Mucosa of descending colon (tissue), 3 donors: ENCODE measurements around the gene DACH1. TPM values are rescaled to one million over a fixed set of nuclear protein-coding genes. Genes with fewer than 3 reads are reported as not detected.
A peak's percentile ranks its signal among the peaks of the same experiment; 100 is the strongest.

ENCODE experiments used
- ATAC-seq: fragments of 200-7000 bp; cut with Tn5 transposase; one replicate; pipeline ENCODE4 v1.9.1; 2020; ENCODE audit warnings: mild to moderate bottlenecking, moderate library complexity
- DNase-seq, 3 donors: peaks; one replicate each; pipeline ENCODE4 v3.0.0-alpha.2; 2020
- H3K36me3 ChIP-seq: fragments of 200-600 bp; one replicate; pipeline ENCODE4 v1.8.0; 2021; ENCODE audit warnings: low read depth, mild to moderate bottlenecking
- H3K4me1 ChIP-seq: fragments of 200-600 bp; one replicate; pipeline ENCODE4 v1.8.0; 2021; ENCODE audit warnings: low read depth, mild to moderate bottlenecking
- H3K4me3 ChIP-seq: fragments of 200-600 bp; one replicate; pipeline ENCODE4 v1.8.0; 2021; ENCODE audit warnings: mild to moderate bottlenecking
- H3K9me3 ChIP-seq: fragments of 200-600 bp; one replicate; pipeline ENCODE4 v1.8.0; 2021; ENCODE audit warnings: mild to moderate bottlenecking
- intact Hi-C, 2 donors: fragments of 100-400 bp; cut with DNase I in 1 of 2; cut with micrococcal nuclease in 1 of 2; formaldehyde crosslinking; loops; one replicate each; pipeline versions ENCODE4 v1.11.0 to v1.11.1; 2022; cut with DNase I, micrococcal nuclease
- total RNA-seq, 3 donors: library from RNA; stranded (reverse); fragmentation: NEBNext Ultra II Directional in 2 of 3; extraction: Animal tissue kit (Norgen Biotek cat#: 25700) in 2 of 3; gene quantifications; one replicate each; pipeline versions ENCODE4 v1.2.1 to v1.2.4, GENCODE V29; 2021 to 2023
- TF ChIP-seq, protein P1 (sequence below): fragments of 200-600 bp; IDR thresholded peaks from one replicate; pipeline ENCODE4 v1.8.0; 2022; ENCODE audit warnings: antibody characterized with exemption, mild to moderate bottlenecking
- donor health status: DM: no; HTN: no; CAD: no; lungs with moderate emphysema.
- donor health status: DM: no; HTN: no; CAD: no.
- donor health status: DM: no; HTN: yes; CAD: no.

The DACH1 gene
- total RNA-seq, 3 donors from 2014 or later = 3.2 to 6.5 (median 6.4) TPM

DNA sequence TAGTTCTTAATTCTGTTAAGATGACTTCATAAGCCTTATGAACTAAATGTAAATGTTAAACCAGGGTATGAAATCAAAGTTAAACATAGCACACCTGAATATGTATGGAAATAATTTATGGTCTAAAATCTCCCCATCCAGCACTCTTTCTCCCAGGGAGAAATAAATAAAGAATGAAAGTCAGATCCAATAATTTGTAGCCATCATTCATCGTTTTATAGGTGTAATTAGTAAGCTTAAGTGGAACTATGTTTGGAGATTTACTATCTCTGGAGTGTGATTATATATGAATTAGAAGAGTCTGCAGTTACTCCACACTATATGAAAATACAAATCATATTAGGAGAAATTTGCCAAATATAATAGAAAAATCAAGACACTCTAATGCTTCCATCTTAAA, 405.1 kb downstream of the DACH1 start:
- H3K36me3 ChIP-seq = no peaks in the 10 kb centered on the region
- intact Hi-C loops = no loop called here
- TF ChIP-seq, protein P1, sequence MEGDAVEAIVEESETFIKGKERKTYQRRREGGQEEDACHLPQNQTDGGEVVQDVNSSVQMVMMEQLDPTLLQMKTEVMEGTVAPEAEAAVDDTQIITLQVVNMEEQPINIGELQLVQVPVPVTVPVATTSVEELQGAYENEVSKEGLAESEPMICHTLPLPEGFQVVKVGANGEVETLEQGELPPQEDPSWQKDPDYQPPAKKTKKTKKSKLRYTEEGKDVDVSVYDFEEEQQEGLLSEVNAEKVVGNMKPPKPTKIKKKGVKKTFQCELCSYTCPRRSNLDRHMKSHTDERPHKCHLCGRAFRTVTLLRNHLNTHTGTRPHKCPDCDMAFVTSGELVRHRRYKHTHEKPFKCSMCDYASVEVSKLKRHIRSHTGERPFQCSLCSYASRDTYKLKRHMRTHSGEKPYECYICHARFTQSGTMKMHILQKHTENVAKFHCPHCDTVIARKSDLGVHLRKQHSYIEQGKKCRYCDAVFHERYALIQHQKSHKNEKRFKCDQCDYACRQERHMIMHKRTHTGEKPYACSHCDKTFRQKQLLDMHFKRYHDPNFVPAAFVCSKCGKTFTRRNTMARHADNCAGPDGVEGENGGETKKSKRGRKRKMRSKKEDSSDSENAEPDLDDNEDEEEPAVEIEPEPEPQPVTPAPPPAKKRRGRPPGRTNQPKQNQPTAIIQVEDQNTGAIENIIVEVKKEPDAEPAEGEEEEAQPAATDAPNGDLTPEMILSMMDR = no peak
- no peak overlapping the region for H3K4me3 ChIP-seq
- H3K9me3 ChIP-seq = no peaks in the 10 kb centered on the region
- DNase-seq (no peak), ATAC-seq (no peak)
- no peaks in the 10 kb centered on the region for H3K4me1 ChIP-seq

DNA sequence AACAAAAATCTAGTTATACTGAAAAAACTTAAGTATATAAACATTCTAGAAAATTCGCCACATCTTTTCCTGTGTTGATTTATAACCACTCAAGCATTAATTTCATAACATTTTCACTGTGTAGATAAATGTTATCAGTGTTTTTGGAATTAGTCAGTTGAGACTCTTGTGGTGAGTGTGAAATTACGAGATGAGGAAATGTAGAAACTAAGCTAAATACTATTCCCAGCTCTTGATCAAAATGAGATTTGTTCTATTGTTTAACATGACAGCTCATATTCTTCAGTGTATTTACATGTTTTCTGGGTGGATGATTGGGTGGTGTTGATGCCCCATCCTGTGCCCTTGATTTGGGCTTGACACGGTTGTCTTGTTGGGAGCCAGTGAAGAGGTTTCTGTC, 406.8 kb downstream of the DACH1 start:
- DNase-seq = no peak
- Histone ChIP-seq H3K36me3 (no peaks in the 10 kb centered on the region), H3K9me3 (no peaks in the 10 kb centered on the region), H3K4me1 (no peaks in the 10 kb centered on the region), H3K4me3 (no peak overlapping the region)
- no peak for ATAC-seq
- intact Hi-C loops = no loop called here
- TF ChIP-seq, protein P1 = no peak

DNA sequence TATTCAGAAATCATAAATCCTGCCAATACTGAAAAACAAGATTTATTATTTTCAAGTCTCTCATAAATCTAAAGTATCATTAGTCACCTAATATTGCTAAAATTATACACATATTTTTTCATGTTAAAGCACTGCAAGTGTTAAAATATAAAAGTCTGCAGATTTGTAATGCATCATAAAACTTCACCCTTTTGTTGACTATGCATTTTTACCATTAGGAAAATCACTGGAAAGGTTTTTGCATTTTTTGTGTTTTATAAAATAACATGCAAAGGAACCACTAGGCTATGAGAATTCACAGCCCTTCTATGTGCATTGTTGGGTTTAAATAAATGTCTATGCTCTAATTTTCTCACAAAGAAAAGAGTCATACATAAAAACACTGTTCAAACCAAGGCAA, 407.3 kb downstream of the DACH1 start:
- TF ChIP-seq, protein P1 = no peak
- H3K4me3 ChIP-seq = no peak overlapping the region
- intact Hi-C loops = no loop called here
- no peak for ATAC-seq
- H3K4me1 ChIP-seq = no peaks in the 10 kb centered on the region
- DNase-seq = no peak
- H3K36me3 ChIP-seq = no peaks in the 10 kb centered on the region
- no peaks in the 10 kb centered on the region for H3K9me3 ChIP-seq

DNA sequence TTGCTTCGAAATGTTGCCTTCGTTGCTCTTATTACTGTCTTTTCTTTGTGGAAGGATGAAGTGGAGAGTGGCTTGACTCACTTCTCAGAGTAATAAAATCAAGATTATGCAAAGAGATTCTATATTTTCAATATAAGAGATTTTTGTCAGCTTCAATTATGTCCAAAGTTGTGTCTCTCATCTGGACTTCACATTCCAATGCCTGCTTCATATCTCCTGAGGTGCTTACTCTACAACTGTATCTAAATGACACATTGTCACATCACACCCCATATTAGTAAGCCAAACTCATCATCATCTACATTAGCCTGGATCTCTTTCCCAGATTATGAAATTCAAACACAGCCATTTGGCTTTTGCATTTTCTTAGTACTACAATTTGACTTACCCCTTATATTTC, 409.4 kb downstream of the DACH1 start:
- no peaks in the 10 kb centered on the region for H3K4me1 ChIP-seq
- no peak overlapping the region for H3K4me3 ChIP-seq
- DNase-seq (no peak), ATAC-seq (no peak)
- no peaks in the 10 kb centered on the region for H3K9me3 ChIP-seq
- TF ChIP-seq, protein P1 = no peak
- no peaks in the 10 kb centered on the region for H3K36me3 ChIP-seq
- intact Hi-C loops = no loop called here

DNA sequence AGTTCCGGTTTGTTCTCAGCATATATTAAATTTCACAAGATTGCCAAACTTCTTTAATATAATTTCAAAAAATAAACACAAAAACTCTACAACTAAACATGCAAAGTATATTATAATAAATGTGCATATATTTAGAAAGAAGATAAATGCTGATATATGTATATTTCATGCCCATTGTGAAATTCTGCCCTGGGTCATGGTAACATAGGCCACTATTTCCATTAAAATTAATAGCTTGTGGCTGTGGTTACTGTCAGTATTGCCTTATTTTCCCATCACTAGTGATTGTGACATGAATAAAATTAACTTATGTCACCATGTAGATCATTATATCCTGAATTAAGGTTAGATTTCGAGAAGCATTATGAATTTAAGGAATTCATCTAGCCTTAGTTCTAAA, 410.9 kb downstream of the DACH1 start:
- Histone ChIP-seq H3K9me3 (no peaks in the 10 kb centered on the region), H3K4me3 (no peak overlapping the region), H3K36me3 (no peaks in the 10 kb centered on the region), H3K4me1 (no peaks in the 10 kb centered on the region)
- TF ChIP-seq, protein P1 = no peak
- ATAC-seq (no peak), DNase-seq (no peak)
- intact Hi-C loops = no loop called here

DNA sequence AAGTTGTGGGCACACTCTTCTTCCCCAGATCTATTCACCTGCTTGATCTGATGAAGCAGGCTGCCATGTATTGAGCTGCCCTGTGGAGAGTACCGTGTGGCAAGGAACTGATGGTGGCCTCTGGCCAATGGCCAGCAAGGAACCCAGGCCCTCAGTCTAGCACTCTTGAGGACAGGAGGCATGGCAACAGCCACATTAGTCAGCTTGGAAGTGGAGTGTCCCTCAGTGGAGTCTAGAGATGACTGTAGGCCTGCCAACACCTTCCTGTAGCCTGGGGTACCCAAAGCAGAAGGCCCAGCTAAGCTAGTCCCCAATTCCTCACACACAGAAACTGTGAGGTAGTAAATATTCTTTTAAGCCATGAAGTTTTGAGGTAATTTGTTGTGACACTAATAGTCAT, 412.5 kb downstream of the DACH1 start:
- DNase-seq = no peak
- H3K4me1 ChIP-seq = no peaks in the 10 kb centered on the region
- intact Hi-C loops = no loop called here
- no peaks in the 10 kb centered on the region for H3K9me3 ChIP-seq
- TF ChIP-seq, protein P1 = no peak
- ATAC-seq = peak; percentile 10
- no peak overlapping the region for H3K4me3 ChIP-seq
- no peaks in the 10 kb centered on the region for H3K36me3 ChIP-seq
